PC-3 (cell line): ENCODE data around the gene FBXW7. TPM values are rescaled to one million over a fixed set of nuclear protein-coding genes. Genes with fewer than 3 reads are reported as not detected.

Experiments
- ATAC-seq: fragments of 200-7000 bp; cut with Tn5 transposase; 2 replicates; pipeline ENCODE4 v1.9.1; 2020; ENCODE audit warnings: mild to moderate bottlenecking, moderate library complexity
- BruUV-seq: library from RNA; stranded (reverse); fragments of 400-500 nt; replicated peaks from 2 replicates; lab custom pipeline; 2021; lab: Mats Ljungman, UMichigan
- CTCF ChIA-PET: fragments of 300-600 bp; sonication (Branson Sonifier 250); formaldehyde crosslinking; loops from one replicate; lab custom pipeline; 2022; ENCODE audit warnings: antibody characterized with exemption; lab: Charles Lee
- POLR2A ChIA-PET: fragments of 300-600 bp; sonication (Branson Sonifier 250); formaldehyde crosslinking; loops from one replicate; lab custom pipeline; 2022; ENCODE audit warnings: antibody characterized with exemption; ENCODE audit not compliant: unreplicated experiment; lab: Charles Lee
- DNase-seq: peaks from one replicate; pipeline ENCODE4 v3.0.0-alpha.2; 2015
- H2AFZ ChIP-seq: fragments of 300-600 bp; sonication (generic); 2 replicates; pipeline ENCODE4 v1.6.0; 2016; ENCODE audit warnings: antibody characterized with exemption, low read length
- H3F3A ChIP-seq: fragments of 300-600 bp; sonication (generic); one replicate; pipeline ENCODE4 v1.6.0; 2017; ENCODE audit warnings: antibody characterized with exemption, low read length, control low read depth, mild to moderate bottlenecking; ENCODE audit not compliant: unreplicated experiment
- H3K27ac ChIP-seq: fragments of 300-600 bp; sonication (generic); 2 replicates; pipeline ENCODE4 v1.5.1; 2016; ENCODE audit warnings: mild to moderate bottlenecking, low read length
- H3K27me3 ChIP-seq: fragments of 300-600 bp; sonication (generic); 2 replicates; pipeline ENCODE4 v1.6.1; 2016; ENCODE audit warnings: low read length, mixed read lengths
- H3K36me3 ChIP-seq: fragments of 300-600 bp; sonication (generic); 2 replicates; pipeline ENCODE4 v1.6.1; 2016; ENCODE audit warnings: low read depth, mixed run types, low read length, mixed read lengths
- H3K4me1 ChIP-seq: fragments of 300-600 bp; sonication (generic); 2 replicates; pipeline ENCODE4 v1.5.1; 2016; ENCODE audit warnings: low read length; ENCODE audit not compliant: insufficient read depth
- H3K4me2 ChIP-seq: fragments of 300-600 bp; sonication (generic); 2 replicates; pipeline ENCODE4 v1.6.0; 2016; ENCODE audit warnings: low read length
- H3K4me3 ChIP-seq: fragments of 300-600 bp; sonication (generic); 2 replicates; pipeline ENCODE4 v1.5.1; 2016; ENCODE audit warnings: mild to moderate bottlenecking, low read length, mixed read lengths
- H3K79me2 ChIP-seq: fragments of 300-600 bp; sonication (generic); 2 replicates; pipeline ENCODE4 v1.6.1; 2017; ENCODE audit warnings: low read length, mixed read lengths
- H3K9ac ChIP-seq: fragments of 300-600 bp; sonication (generic); 2 replicates; pipeline ENCODE4 v1.6.0; 2016; ENCODE audit warnings: mild to moderate bottlenecking, low read length
- H3K9me2 ChIP-seq: fragments of 300-600 bp; sonication (generic); replicated peaks from 2 replicates; pipeline ENCODE4 v1.6.1; 2016; ENCODE audit warnings: mixed run types, low read length, mixed read lengths
- H3K9me3 ChIP-seq: fragments of 300-600 bp; sonication (generic); 2 replicates; pipeline ENCODE4 v1.6.1; 2016; ENCODE audit warnings: low read length, mixed read lengths
- H4K20me1 ChIP-seq: fragments of 300-600 bp; sonication (generic); 2 replicates; pipeline ENCODE4 v1.6.1; 2016; ENCODE audit warnings: low read length, mixed read lengths
- EZH2 ChIP-seq: fragments of 300-600 bp; sonication (generic); IDR thresholded peaks from one replicate; pipeline ENCODE4 v1.6.1; 2017; ENCODE audit warnings: antibody characterized with exemption, mild to moderate bottlenecking, low read length; ENCODE audit not compliant: unreplicated experiment
- EZH2phosphoT487 ChIP-seq: fragments of 300-600 bp; sonication (generic); IDR thresholded peaks from 2 replicates; pipeline ENCODE4 v1.6.1; 2018; ENCODE audit warnings: mild to moderate bottlenecking, antibody characterized with exemption, low read length, borderline replicate concordance
- intact Hi-C: fragments of 100-400 bp; cut with micrococcal nuclease; formaldehyde crosslinking; loops from 2 replicates; pipeline ENCODE4 v1.9.0; 2023
- total RNA-seq: library from RNA; depleted of rRNA; stranded (reverse); fragments of >200 nt; gene quantifications from 2 replicates; pipeline ENCODE4 v1.2.3, GENCODE V29; 2014
- TF ChIP-seq, protein P1 (sequence below): fragments of 300-600 bp; sonication (generic); conservative IDR thresholded peaks from 2 replicates; pipeline ENCODE4 v1.5.1; 2017; ENCODE audit warnings: antibody characterized with exemption, low read depth, mild to moderate bottlenecking, low read length

The FBXW7 gene
- total RNA-seq, 1 experiment from 2014 or later = 24.3 TPM

DNA sequence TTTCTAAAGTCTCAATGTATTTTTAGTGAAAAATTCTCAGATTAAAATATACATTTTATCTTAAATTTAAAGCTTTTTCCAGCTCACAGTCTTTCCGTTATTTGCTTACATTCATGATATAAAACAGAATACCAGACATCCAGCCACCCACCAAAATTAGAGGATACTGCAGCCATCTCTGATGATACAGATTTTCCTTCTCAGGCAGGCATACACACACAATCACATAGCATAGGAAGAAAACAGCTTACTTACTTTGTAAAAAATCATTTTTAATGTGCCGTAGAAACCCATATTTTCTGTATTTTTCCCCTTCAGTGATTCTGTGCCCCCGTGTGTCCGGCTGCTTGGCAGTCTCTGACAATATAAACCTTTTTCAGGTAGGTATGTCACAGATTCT, 183.7 kb downstream of the FBXW7 start:
- Histone ChIP-seq H3K27ac (peak overlapping the region; percentile 9; the same call in 1 of the 2 replicates), H3K4me1 (0 out of 2 replicates have a peak, but pooled peaks cover 5% of the 10 kb centered on the region), H3F3A (no peaks in the 10 kb centered on the region), H3K9me3 (no peaks in the 10 kb centered on the region), H2AFZ (peak overlapping the region; percentile 68; the same call in 1 of the 2 replicates), H3K9me2 (no peaks in the 10 kb centered on the region), H3K27me3 (no peaks in the 10 kb centered on the region), H3K36me3 (no peaks in the 10 kb centered on the region), H3K4me2 (peak overlapping the region; percentile 91), H4K20me1 (no peaks in the 10 kb centered on the region), H3K79me2 (0 out of 2 replicates have a peak, but pooled peaks cover 6% of the 10 kb centered on the region), H3K4me3 (peak overlapping the region; percentile 68), H3K9ac (peak overlapping the region; percentile 51; the same call in 1 of the 2 replicates)
- no peak for DNase-seq
- ChIA-PET CTCF (no interaction called here), POLR2A (no interaction called here)
- intact Hi-C loops = loop anchor here (5.0 to 10.0 kb wide), 2 partner anchors 85 to 247 kb away; no protein-coding TSS in a partner anchor
- ATAC-seq = no peak
- TSS peak; percentile 75 for BruUV-seq
- TF ChIP-seq EZH2phosphoT487 (no peak), EZH2 (no peak)

DNA sequence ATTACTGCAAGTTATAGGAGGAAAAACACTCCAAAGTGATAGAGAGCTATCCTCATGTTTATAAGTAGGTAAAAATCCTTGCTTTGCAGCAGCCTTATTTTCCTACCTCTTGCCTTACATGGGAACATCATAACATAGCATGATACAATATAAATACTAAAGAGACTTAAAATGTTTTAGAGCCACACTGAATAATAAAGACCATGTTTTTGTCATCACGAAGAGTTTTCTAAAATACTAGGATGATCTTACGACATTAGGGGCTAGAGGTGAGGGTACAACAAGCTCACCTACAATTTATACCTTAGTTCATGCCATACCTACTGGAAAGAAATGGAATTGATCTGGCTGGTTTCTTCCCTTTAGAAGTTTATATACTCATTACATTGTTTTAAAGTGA, 184.8 kb downstream of the FBXW7 start:
- H3K27ac ChIP-seq = no peak overlapping the region
- H3K4me2 ChIP-seq = 0 out of 2 replicates have a peak overlapping the region, but pooled peaks have one; percentile 6
- BruUV-seq = no TSS peak
- DNase-seq (no peak), ATAC-seq (no peak)
- H3K79me2 ChIP-seq = 0 out of 2 replicates have a peak, but pooled peaks cover 6% of the 10 kb centered on the region
- H3K9me3 ChIP-seq = no peaks in the 10 kb centered on the region
- no peak overlapping the region; the same call in 1 of the 2 replicates for H3K9ac ChIP-seq
- no peaks in the 10 kb centered on the region for H4K20me1 ChIP-seq
- H3K4me3 ChIP-seq = no peak overlapping the region
- ChIA-PET POLR2A (no interaction called here), CTCF (no interaction called here)
- H3K27me3 ChIP-seq = no peaks in the 10 kb centered on the region
- intact Hi-C loops = loop anchor here (5.0 to 10.0 kb wide), 2 partner anchors 84 to 246 kb away; no protein-coding TSS in a partner anchor
- H3K36me3 ChIP-seq = no peaks in the 10 kb centered on the region
- H3K9me2 ChIP-seq = no peaks in the 10 kb centered on the region
- H2AFZ ChIP-seq = no peak overlapping the region
- H3F3A ChIP-seq = no peaks in the 10 kb centered on the region
- TF ChIP-seq EZH2phosphoT487 (no peak), EZH2 (no peak)
- TF ChIP-seq, protein P1, sequence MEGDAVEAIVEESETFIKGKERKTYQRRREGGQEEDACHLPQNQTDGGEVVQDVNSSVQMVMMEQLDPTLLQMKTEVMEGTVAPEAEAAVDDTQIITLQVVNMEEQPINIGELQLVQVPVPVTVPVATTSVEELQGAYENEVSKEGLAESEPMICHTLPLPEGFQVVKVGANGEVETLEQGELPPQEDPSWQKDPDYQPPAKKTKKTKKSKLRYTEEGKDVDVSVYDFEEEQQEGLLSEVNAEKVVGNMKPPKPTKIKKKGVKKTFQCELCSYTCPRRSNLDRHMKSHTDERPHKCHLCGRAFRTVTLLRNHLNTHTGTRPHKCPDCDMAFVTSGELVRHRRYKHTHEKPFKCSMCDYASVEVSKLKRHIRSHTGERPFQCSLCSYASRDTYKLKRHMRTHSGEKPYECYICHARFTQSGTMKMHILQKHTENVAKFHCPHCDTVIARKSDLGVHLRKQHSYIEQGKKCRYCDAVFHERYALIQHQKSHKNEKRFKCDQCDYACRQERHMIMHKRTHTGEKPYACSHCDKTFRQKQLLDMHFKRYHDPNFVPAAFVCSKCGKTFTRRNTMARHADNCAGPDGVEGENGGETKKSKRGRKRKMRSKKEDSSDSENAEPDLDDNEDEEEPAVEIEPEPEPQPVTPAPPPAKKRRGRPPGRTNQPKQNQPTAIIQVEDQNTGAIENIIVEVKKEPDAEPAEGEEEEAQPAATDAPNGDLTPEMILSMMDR = no peak
- H3K4me1 ChIP-seq = 0 out of 2 replicates have a peak, but pooled peaks cover 5% of the 10 kb centered on the region

DNA sequence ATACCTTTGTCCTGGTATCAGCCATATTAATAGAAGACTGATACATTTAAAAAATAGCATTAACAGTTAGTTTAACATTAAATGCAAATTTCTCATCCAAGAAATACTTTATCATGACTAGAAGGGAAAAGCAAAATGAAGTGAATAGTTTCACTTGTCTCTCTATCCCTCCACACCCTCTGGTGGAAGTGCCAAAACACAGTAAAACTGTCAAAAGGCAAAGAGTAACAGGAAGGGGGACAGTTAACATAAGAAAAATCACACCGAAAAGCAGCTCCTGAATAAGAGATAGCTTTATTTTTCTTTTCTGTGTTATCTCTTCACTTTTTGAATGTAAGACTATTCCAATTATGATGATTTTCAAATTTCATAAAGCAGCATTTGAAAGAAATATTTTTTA, 187.2 kb downstream of the FBXW7 start:
- no peak for ATAC-seq
- POLR2A ChIA-PET = no interaction called here
- Histone ChIP-seq H4K20me1 (no peaks in the 10 kb centered on the region), H3K9me2 (no peaks in the 10 kb centered on the region), H3K27ac (no peak overlapping the region), H3K36me3 (no peaks in the 10 kb centered on the region), H3K79me2 (0 out of 2 replicates have a peak, but pooled peaks cover 6% of the 10 kb centered on the region), H3F3A (no peaks in the 10 kb centered on the region), H3K9me3 (no peaks in the 10 kb centered on the region), H3K9ac (no peak overlapping the region), H3K4me2 (no peak overlapping the region), H3K4me1 (0 out of 2 replicates have a peak, but pooled peaks cover 5% of the 10 kb centered on the region), H2AFZ (no peak overlapping the region), H3K27me3 (no peaks in the 10 kb centered on the region), H3K4me3 (no peak overlapping the region)
- TF ChIP-seq EZH2 (no peak), EZH2phosphoT487 (no peak)
- TF ChIP-seq, protein P1 = peak; percentile 52
- peak; percentile 33 for DNase-seq
- CTCF ChIA-PET = interaction anchor here (0.6 kb wide), 1 partner anchor 179 kb away, joined by 5 read pairs; no protein-coding TSS in a partner anchor
- BruUV-seq = no TSS peak
- intact Hi-C loops = no loop called here
